Measurements from ENCODE around the gene EMC7.

DNA sequence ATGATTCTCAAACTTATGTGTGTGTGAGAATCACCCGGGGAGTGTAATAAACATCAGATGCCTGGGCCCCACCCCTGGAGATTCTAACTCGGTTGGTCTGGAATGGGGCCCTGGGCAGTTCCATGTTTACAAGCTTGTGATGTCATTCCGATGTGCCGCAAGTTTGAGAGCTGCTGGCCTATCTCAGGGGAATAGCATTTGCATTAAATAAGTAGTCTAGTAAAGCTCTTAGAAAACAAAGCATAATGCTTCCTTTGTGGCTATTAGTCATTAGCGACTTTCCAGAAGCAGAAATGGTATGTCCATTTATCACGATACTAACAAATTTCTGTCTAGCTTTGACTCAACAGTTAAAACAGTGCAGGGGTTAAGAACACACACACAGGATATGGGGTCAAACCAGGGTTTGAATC is 21.1 kb upstream of the EMC7 start:
- TF ChIP-seq RAD21 (IDR thresholded peaks at IDR 0.05; ENCODE audit: insufficient read depth, low read depth, low read length) (no peak), POLR2AphosphoS5 (IDR thresholded peaks at IDR 0.05; ENCODE audit: low read length) (no peak)
- TF ChIP-seq, protein P1, sequence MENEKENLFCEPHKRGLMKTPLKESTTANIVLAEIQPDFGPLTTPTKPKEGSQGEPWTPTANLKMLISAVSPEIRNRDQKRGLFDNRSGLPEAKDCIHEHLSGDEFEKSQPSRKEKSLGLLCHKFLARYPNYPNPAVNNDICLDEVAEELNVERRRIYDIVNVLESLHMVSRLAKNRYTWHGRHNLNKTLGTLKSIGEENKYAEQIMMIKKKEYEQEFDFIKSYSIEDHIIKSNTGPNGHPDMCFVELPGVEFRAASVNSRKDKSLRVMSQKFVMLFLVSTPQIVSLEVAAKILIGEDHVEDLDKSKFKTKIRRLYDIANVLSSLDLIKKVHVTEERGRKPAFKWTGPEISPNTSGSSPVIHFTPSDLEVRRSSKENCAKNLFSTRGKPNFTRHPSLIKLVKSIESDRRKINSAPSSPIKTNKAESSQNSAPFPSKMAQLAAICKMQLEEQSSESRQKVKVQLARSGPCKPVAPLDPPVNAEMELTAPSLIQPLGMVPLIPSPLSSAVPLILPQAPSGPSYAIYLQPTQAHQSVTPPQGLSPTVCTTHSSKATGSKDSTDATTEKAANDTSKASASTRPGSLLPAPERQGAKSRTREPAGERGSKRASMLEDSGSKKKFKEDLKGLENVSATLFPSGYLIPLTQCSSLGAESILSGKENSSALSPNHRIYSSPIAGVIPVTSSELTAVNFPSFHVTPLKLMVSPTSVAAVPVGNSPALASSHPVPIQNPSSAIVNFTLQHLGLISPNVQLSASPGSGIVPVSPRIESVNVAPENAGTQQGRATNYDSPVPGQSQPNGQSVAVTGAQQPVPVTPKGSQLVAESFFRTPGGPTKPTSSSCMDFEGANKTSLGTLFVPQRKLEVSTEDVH (IDR thresholded peaks at IDR 0.05; ENCODE audit: low read depth, partially characterized antibody), result no peak
